ENCODE measurements around the gene SLC24A4. TPM values are rescaled to one million over a fixed set of nuclear protein-coding genes. Genes with fewer than 3 reads are reported as not detected.

SLC24A4 gene
- total and polyA plus RNA-seq, 2 donors (not counting 3 experiments of a cell fraction or from before 2014, with no cell fraction given), result 0.07 to 0.08 TPM

GRCh38 chr14:92404421-92404820 is 81.5 kb downstream of the SLC24A4 start:
- H2AFZ ChIP-seq (ENCODE audit: low read depth, low read length), result no peak overlapping the region
- dilution Hi-C loops (cut with MboI; ENCODE audit: extremely low pct_ligation_motif_present, low sequenced_read_pairs), result no loop called here
- FAIRE-seq (no peak), DNase-seq (ENCODE audit: low read depth, low spot score) (no peak)
- H3K79me2 ChIP-seq (ENCODE audit: control insufficient read depth, insufficient read depth, low read length), result no peaks in the 10 kb centered on the region
- H3K4me1 ChIP-seq (ENCODE audit: control insufficient read depth, extremely low read depth, insufficient read depth, low read length), result peaks cover 6% of the 10 kb centered on the region
- TF ChIP-seq POLR2AphosphoS5 (IDR thresholded peaks at IDR 0.05; ENCODE audit: insufficient read depth, low read depth, low read length) (no peak), POLR2A (IDR thresholded peaks at IDR 0.05; ENCODE audit: low read depth, low read length) (no peak), MYC (IDR thresholded peaks at IDR 0.05; ENCODE audit: low read depth, low read length) (no peak), FOS (IDR thresholded peaks at IDR 0.05; ENCODE audit: borderline replicate concordance, insufficient read depth, low read length) (no peak), EZH2 (IDR thresholded peaks at IDR 0.05; ENCODE audit: borderline replicate concordance, low read depth, low read length, severe bottlenecking) (no peak), JUN (IDR thresholded peaks at IDR 0.05; ENCODE audit: borderline replicate concordance, insufficient read depth, insufficient read length, low read depth) (no peak), GATA2 (IDR thresholded peaks at IDR 0.05; ENCODE audit: insufficient read depth, insufficient read length, low read depth, low read length) (no peak)
- TF ChIP-seq, protein P1, sequence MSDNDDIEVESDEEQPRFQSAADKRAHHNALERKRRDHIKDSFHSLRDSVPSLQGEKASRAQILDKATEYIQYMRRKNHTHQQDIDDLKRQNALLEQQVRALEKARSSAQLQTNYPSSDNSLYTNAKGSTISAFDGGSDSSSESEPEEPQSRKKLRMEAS (IDR thresholded peaks at IDR 0.05; ENCODE audit: insufficient read depth, insufficient read length), result no peak
- TF ChIP-seq, protein P2, sequence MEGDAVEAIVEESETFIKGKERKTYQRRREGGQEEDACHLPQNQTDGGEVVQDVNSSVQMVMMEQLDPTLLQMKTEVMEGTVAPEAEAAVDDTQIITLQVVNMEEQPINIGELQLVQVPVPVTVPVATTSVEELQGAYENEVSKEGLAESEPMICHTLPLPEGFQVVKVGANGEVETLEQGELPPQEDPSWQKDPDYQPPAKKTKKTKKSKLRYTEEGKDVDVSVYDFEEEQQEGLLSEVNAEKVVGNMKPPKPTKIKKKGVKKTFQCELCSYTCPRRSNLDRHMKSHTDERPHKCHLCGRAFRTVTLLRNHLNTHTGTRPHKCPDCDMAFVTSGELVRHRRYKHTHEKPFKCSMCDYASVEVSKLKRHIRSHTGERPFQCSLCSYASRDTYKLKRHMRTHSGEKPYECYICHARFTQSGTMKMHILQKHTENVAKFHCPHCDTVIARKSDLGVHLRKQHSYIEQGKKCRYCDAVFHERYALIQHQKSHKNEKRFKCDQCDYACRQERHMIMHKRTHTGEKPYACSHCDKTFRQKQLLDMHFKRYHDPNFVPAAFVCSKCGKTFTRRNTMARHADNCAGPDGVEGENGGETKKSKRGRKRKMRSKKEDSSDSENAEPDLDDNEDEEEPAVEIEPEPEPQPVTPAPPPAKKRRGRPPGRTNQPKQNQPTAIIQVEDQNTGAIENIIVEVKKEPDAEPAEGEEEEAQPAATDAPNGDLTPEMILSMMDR (IDR thresholded peaks at IDR 0.05; ENCODE audit: extremely low read depth in 1 of 2, insufficient read depth in 1 of 2, low read depth in 1 of 2, low read length in 2 of 2), result no peak
- BruUV-seq (replicated peaks), result no TSS peak
- H3K27me3 ChIP-seq (ENCODE audit: control insufficient read depth in 2 of 2, insufficient read depth in 2 of 2, low read length in 2 of 2), result no peaks in the 10 kb centered on the region
- ChIA-PET POLR2A (no interaction called here), CTCF (no interaction called here)
- H4K20me1 ChIP-seq (replicated peaks; ENCODE audit: control insufficient read depth, extremely low read depth, insufficient read depth, low read length), result no peaks in the 10 kb centered on the region
- intact Hi-C loops (cut with micrococcal nuclease), result no loop called here
- H3K9ac ChIP-seq (replicated peaks; ENCODE audit: extremely low read depth, insufficient read depth, low read length), result no peak overlapping the region
- H3K27ac ChIP-seq (ENCODE audit: insufficient read depth, low read depth, low read length), result no peak overlapping the region
- H3K4me2 ChIP-seq (ENCODE audit: insufficient read depth, low read length), result no peak overlapping the region
- H3K9me1 ChIP-seq (replicated peaks; ENCODE audit: control insufficient read depth, extremely low read depth, insufficient read depth, low read length), result no peaks in the 10 kb centered on the region
- no peaks in the 10 kb centered on the region for H3K36me3 ChIP-seq (ENCODE audit: control insufficient read depth in 2 of 2, extremely low read depth in 1 of 2, insufficient read depth in 2 of 2, low read length in 2 of 2)
- no peaks in the 10 kb centered on the region for H3K9me3 ChIP-seq (replicated peaks; ENCODE audit: control insufficient read depth, insufficient read depth, low read length)
- no peak overlapping the region for H3K4me3 ChIP-seq (replicated peaks in 1 of 3; ENCODE audit: insufficient read depth in 1 of 3, low read depth in 1 of 3, low read length in 3 of 3)

Data from endothelial cell of umbilical vein (primary cell).